Muscle layer of duodenum (tissue), 2 donors: ENCODE data around the gene GOSR1.
"Not testable (repeated sequence)": the region's sequence is repeated elsewhere in the genome, so short reads cannot be mapped to it uniquely, and the experiment has no call there.

Source experiments
- H3K27ac ChIP-seq: one replicate; pipeline ENCODE4 v1.7.0; 2013; ENCODE audit warnings: mild to moderate bottlenecking, low read length
- H3K27me3 ChIP-seq: one replicate; pipeline ENCODE4 v1.7.0; 2013; ENCODE audit warnings: low read depth, mild to moderate bottlenecking, control low read depth, low read length
- H3K36me3 ChIP-seq, 2 donors: one replicate each; pipeline ENCODE4 v1.7.0; 2013; ENCODE audit warnings: low read length in 2 of 2, control low read depth in 1 of 2, mild to moderate bottlenecking in 1 of 2; ENCODE audit not compliant: insufficient read depth in 2 of 2, control insufficient read depth in 1 of 2
- H3K4me1 ChIP-seq, 2 donors: one replicate each; pipeline ENCODE4 v1.7.0; 2013; ENCODE audit warnings: low read length in 2 of 2, mild to moderate bottlenecking in 2 of 2, control low read depth in 1 of 2, moderate library complexity in 1 of 2; ENCODE audit not compliant: insufficient read depth in 2 of 2, control insufficient read depth in 1 of 2
- H3K4me3 ChIP-seq, 2 donors: one replicate each; pipeline ENCODE4 v1.7.0; 2013; ENCODE audit warnings: low read length in 2 of 2, low read depth in 1 of 2, mild to moderate bottlenecking in 1 of 2
- H3K9me3 ChIP-seq, 2 donors: one replicate each; pipeline ENCODE4 v1.7.0; 2013; ENCODE audit warnings: low read length in 2 of 2, control low read depth in 1 of 2, mild to moderate bottlenecking in 1 of 2; ENCODE audit not compliant: control insufficient read depth in 1 of 2
- donor health status: healthy.

Gene GOSR1

DNA sequence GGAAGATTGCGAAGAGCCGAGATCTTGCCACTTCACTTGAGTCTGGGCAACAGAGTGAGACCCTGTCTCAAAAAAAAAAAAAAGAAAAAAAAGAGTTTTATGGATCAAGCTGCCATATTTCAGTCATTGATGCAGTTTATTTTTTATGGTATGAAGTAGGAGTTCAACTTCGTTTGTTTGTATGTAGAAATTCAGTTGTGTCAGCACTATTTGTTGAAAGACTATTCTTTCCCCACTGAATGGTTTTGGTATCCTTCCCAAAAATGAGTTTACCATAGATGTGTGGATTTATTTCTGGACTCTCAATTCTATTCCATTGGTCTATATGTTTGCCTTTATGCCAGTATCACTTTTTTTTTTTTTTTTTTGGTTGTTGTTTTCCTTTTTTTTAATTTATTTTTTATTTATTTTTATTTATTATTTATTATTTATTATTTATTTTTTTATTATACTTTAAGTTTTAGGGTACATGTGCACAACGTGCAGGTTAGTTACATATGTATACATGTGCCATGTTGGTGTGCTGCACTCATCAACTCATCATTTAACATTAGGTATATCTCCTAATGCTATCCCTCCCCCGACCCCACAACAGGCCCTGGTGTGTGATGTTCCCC is 18.3 kb upstream of the GOSR1 start:
- H3K36me3 ChIP-seq: peaks cover 23 to 44% of the 10 kb centered on the region in 2 donors
- H3K27me3 ChIP-seq, H3K9me3 ChIP-seq, H3K27ac ChIP-seq, H3K4me3 ChIP-seq, H3K4me1 ChIP-seq: not testable (repeated sequence)

GRCh38 chr17:30468465-30468864 is 8.7 kb upstream of the GOSR1 start:
- no peak overlapping the region for H3K4me3 ChIP-seq

GRCh38 chr17:30472238-30472890 is 4.8 kb upstream of the GOSR1 start:
- Histone ChIP-seq H3K27ac (no peak overlapping the region), H3K27me3 (no peaks in the 10 kb centered on the region), H3K9me3 (no peaks in the 10 kb centered on the region), H3K4me1 (peaks cover 0 to 4% of the 10 kb centered on the region in 2 donors), H3K36me3 (no peaks in the 10 kb centered on the region), H3K4me3 (no peak overlapping the region)

More at GRCh38 chr17:30468465-30468864, 8.7 kb upstream of the GOSR1 start:
- no peaks in the 10 kb centered on the region for H3K27me3 ChIP-seq
- peaks cover 6 to 16% of the 10 kb centered on the region in 2 donors for H3K36me3 ChIP-seq
- no peaks in the 10 kb centered on the region for H3K9me3 ChIP-seq
- no peaks in the 10 kb centered on the region for H3K4me1 ChIP-seq
- H3K27ac ChIP-seq: no peak overlapping the region

GRCh38 chr17:30475206-30475605 is 2.0 kb upstream of the GOSR1 start:
- Histone ChIP-seq H3K4me3 (no peak overlapping the region), H3K9me3 (no peaks in the 10 kb centered on the region), H3K36me3 (peaks cover 0 to 5% of the 10 kb centered on the region in 2 donors), H3K27me3 (no peaks in the 10 kb centered on the region), H3K27ac (no peak overlapping the region), H3K4me1 (peaks cover 4 to 13% of the 10 kb centered on the region in 2 donors)

- Histone ChIP-seq H3K27me3 (no peaks in the 10 kb centered on the region), H3K27ac (peak overlapping the region; percentile 94), H3K4me1 (peaks cover 4 to 13% of the 10 kb centered on the region in 2 donors), H3K4me3 (peak overlapping the region; percentile 77 to 98), H3K36me3 (peaks cover 7 to 10% of the 10 kb centered on the region in 2 donors), H3K9me3 (no peaks in the 10 kb centered on the region)
Measured at GRCh38 chr17:30476726-30477082, 504 bp upstream of the GOSR1 start.

DNA sequence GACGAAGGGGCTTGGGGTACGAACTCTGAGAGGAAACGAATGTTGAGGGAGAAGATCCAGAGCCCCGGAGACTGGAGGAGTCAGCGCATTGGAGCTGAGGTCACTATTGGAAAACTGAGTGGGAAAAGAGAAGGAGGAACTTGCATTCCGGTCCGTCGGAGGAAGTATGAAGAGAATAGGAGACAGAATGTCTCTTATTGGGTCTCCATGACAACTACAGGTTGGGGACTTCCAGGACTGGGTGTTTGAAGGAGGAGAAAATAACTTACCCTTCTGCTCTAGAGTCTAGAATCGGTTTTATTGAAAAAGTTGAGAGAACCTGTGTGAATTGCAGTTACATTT is 537 bp downstream of the GOSR1 start:
- H3K27me3 ChIP-seq: no peaks in the 10 kb centered on the region
- H3K36me3 ChIP-seq: peaks cover 7 to 15% of the 10 kb centered on the region in 2 donors
- H3K4me1 ChIP-seq: peaks cover 4 to 13% of the 10 kb centered on the region in 2 donors
- peak overlapping the region; percentile 77 to 98 for H3K4me3 ChIP-seq
- no peaks in the 10 kb centered on the region for H3K9me3 ChIP-seq
- H3K27ac ChIP-seq: peak overlapping the region; percentile 94

- Histone ChIP-seq H3K36me3 (peaks cover 31 to 58% of the 10 kb centered on the region in 2 donors), H3K27ac (no peak overlapping the region), H3K4me3 (no peak overlapping the region), H3K9me3 (no peaks in the 10 kb centered on the region), H3K4me1 (peaks cover 0 to 13% of the 10 kb centered on the region in 2 donors), H3K27me3 (no peaks in the 10 kb centered on the region)
Measured at GRCh38 chr17:30482555-30482954, 5.3 kb downstream of the GOSR1 start.

- Histone ChIP-seq H3K4me1 (peaks cover 0 to 10% of the 10 kb centered on the region in 2 donors), H3K36me3 (peaks cover 33 to 61% of the 10 kb centered on the region in 2 donors), H3K27me3 (no peaks in the 10 kb centered on the region), H3K4me3 (no peak overlapping the region), H3K27ac (no peak overlapping the region), H3K9me3 (no peaks in the 10 kb centered on the region)
Measured at GRCh38 chr17:30483159-30483558, 6.0 kb downstream of the GOSR1 start.

DNA sequence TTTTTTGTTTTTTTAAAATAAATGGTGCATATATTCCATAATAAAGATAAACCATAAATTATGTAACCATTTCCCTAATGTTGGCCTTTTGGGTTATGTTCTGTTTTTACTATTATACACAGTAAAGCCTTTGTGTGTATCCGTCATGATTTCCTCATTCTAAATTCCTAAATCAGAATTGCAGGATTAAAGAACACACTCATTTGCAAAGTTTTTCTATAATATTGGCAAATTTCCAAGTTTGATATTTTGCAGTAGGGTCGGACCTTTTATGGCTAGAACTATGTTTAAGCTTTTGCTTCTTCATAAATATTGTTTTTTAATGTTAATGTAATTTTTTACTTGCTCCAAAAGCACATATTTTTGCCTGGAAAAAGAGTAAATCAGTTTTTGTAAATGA is 16.6 kb downstream of the GOSR1 start:
- Histone ChIP-seq H3K36me3 (peaks cover 54 to 87% of the 10 kb centered on the region in 2 donors), H3K27me3 (no peaks in the 10 kb centered on the region), H3K27ac (no peak overlapping the region), H3K4me1 (no peaks in the 10 kb centered on the region), H3K4me3 (no peak overlapping the region), H3K9me3 (no peaks in the 10 kb centered on the region)

GRCh38 chr17:30495586-30495985 is 18.4 kb downstream of the GOSR1 start:
- H3K4me3 ChIP-seq: no peak overlapping the region
- peaks cover 37 to 74% of the 10 kb centered on the region in 2 donors for H3K36me3 ChIP-seq

DNA sequence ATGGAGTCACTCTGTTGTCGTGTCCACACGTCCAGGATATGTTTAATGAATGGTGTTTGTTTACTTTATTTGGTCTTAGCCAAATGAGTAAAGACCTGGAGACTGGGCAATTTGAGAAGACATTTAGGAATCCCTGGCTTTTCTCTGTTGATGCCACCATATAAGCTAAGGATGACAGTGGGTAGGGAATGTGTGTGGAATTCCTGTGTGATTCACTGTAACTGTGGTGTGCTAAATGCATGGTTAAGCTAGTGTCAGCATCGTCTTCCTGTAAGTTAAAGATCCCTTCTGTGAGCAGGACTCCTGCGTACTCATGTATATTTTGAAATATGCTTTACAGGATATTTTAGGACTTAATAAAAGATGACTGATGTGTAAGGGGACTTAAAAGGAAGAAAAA is 26.4 kb downstream of the GOSR1 start:
- H3K36me3 ChIP-seq: peaks cover 8 to 57% of the 10 kb centered on the region in 2 donors
- H3K4me1 ChIP-seq: no peaks in the 10 kb centered on the region

More at GRCh38 chr17:30495586-30495985, 18.4 kb downstream of the GOSR1 start:
- H3K4me1 ChIP-seq: no peaks in the 10 kb centered on the region
- H3K9me3 ChIP-seq: no peaks in the 10 kb centered on the region
- no peak overlapping the region for H3K27ac ChIP-seq
- H3K27me3 ChIP-seq: no peaks in the 10 kb centered on the region

More for the DNA sequence above, 26.4 kb downstream of the GOSR1 start:
- Histone ChIP-seq H3K27me3 (no peaks in the 10 kb centered on the region), H3K4me3 (no peak overlapping the region), H3K9me3 (no peaks in the 10 kb centered on the region), H3K27ac (no peak overlapping the region)
